A549 treated with AZD9567 at 1 μM for 4 hours (cell line): ENCODE measurements around the gene PIGN. TPM values are rescaled to one million over a fixed set of nuclear protein-coding genes. Genes with fewer than 3 reads are reported as not detected.

Experiments used
- total RNA-seq: library from RNA; stranded (reverse); fragments of 200-300 nt; extraction: Qiagen RNA extraction; gene quantifications from 5 replicates; pipeline ENCODE4 v1.2.3, GENCODE V29; 2022; ENCODE audit not compliant: insufficient read depth

PIGN gene, protein sequence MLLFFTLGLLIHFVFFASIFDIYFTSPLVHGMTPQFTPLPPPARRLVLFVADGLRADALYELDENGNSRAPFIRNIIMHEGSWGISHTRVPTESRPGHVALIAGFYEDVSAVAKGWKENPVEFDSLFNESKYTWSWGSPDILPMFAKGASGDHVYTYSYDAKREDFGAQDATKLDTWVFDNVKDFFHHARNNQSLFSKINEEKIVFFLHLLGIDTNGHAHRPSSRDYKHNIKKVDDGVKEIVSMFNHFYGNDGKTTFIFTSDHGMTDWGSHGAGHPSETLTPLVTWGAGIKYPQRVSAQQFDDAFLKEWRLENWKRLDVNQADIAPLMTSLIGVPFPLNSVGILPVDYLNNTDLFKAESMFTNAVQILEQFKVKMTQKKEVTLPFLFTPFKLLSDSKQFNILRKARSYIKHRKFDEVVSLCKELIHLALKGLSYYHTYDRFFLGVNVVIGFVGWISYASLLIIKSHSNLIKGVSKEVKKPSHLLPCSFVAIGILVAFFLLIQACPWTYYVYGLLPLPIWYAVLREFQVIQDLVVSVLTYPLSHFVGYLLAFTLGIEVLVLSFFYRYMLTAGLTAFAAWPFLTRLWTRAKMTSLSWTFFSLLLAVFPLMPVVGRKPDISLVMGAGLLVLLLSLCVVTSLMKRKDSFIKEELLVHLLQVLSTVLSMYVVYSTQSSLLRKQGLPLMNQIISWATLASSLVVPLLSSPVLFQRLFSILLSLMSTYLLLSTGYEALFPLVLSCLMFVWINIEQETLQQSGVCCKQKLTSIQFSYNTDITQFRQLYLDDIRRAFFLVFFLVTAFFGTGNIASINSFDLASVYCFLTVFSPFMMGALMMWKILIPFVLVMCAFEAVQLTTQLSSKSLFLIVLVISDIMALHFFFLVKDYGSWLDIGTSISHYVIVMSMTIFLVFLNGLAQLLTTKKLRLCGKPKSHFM
- 8.1 to 10.8 TPM (median 10.3 TPM) in 5 replicates for total RNA-seq

DNA sequence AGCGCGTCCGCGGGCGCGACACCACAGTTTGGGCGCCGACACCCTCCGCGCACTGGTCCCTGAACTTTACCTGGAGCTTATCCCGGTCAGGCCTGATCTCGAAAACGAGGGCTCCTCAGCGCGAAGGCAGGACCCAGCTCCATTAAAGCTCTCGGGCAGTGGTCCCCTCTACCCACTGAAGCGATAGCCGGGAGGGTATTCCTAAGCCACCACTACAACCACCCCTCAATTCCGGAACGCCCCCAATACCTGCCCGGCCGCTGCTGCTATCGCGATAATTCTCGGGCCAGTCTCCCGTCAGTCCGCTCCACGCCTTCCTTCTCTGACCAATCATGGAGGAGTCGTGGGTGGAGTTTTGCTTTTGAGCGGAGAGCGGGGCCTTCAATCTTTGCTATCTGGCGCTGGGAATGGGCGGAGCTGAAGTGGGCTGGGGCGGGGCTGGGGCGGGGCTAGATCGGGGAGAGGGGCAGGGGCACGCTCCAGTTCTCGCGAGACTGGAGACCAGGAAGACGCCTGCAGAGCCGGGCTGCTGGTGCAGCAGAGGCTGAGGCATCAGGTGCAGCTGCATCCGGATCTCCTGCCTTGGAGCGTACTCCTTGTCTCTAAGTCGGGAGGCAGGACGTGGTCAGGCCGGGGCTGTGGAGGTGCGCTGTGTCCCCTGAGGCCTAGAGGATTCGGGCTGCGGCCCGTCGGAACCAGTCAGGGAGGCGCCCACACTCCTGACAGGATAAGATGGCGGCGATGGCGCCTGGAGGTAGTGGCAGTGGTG, at the start of gene PIGN, which contains the start of gene RELCH:
PIGN (minus strand) TSS at position 283 of the 769 bp plus-strand sequence. CDS start 25,703 bp downstream, outside the sequence.
RELCH (plus strand) TSS at position 482 of the 769 bp plus-strand sequence; CDS start at position 733, 251 bp downstream.

Other genes with a start within 250 kb of the PIGN start
- 13.8 to 15.7 TPM (median 15.0 TPM) in 5 replicates for gene RELCH, start 199 bp upstream of the PIGN start, total RNA-seq
- gene TNFRSF11A, start 138.3 kb upstream of the PIGN start, total RNA-seq = 7.4 to 9.4 TPM (median 7.7 TPM) in 5 replicates